PC-3 (cell line): ENCODE results near the gene COL25A1. TPM values are rescaled to one million over a fixed set of nuclear protein-coding genes. Genes with fewer than 3 reads are reported as not detected.

Experiments
- ATAC-seq: fragments of 200-7000 bp; cut with Tn5 transposase; 2 replicates; pipeline ENCODE4 v1.9.1; 2020; ENCODE audit warnings: mild to moderate bottlenecking, moderate library complexity
- BruUV-seq: library from RNA; stranded (reverse); fragments of 400-500 nt; replicated peaks from 2 replicates; lab custom pipeline; 2021; lab: Mats Ljungman, UMichigan
- CTCF ChIA-PET: fragments of 300-600 bp; sonication (Branson Sonifier 250); formaldehyde crosslinking; loops from one replicate; lab custom pipeline; 2022; ENCODE audit warnings: antibody characterized with exemption; lab: Charles Lee
- POLR2A ChIA-PET: fragments of 300-600 bp; sonication (Branson Sonifier 250); formaldehyde crosslinking; loops from one replicate; lab custom pipeline; 2022; ENCODE audit warnings: antibody characterized with exemption; ENCODE audit not compliant: unreplicated experiment; lab: Charles Lee
- DNase-seq: peaks from one replicate; pipeline ENCODE4 v3.0.0-alpha.2; 2015
- H2AFZ ChIP-seq: fragments of 300-600 bp; sonication (generic); 2 replicates; pipeline ENCODE4 v1.6.0; 2016; ENCODE audit warnings: antibody characterized with exemption, low read length
- H3F3A ChIP-seq: fragments of 300-600 bp; sonication (generic); one replicate; pipeline ENCODE4 v1.6.0; 2017; ENCODE audit warnings: antibody characterized with exemption, low read length, control low read depth, mild to moderate bottlenecking; ENCODE audit not compliant: unreplicated experiment
- H3K27ac ChIP-seq: fragments of 300-600 bp; sonication (generic); 2 replicates; pipeline ENCODE4 v1.5.1; 2016; ENCODE audit warnings: mild to moderate bottlenecking, low read length
- H3K27me3 ChIP-seq: fragments of 300-600 bp; sonication (generic); 2 replicates; pipeline ENCODE4 v1.6.1; 2016; ENCODE audit warnings: low read length, mixed read lengths
- H3K36me3 ChIP-seq: fragments of 300-600 bp; sonication (generic); 2 replicates; pipeline ENCODE4 v1.6.1; 2016; ENCODE audit warnings: low read depth, mixed run types, low read length, mixed read lengths
- H3K4me1 ChIP-seq: fragments of 300-600 bp; sonication (generic); 2 replicates; pipeline ENCODE4 v1.5.1; 2016; ENCODE audit warnings: low read length; ENCODE audit not compliant: insufficient read depth
- H3K4me2 ChIP-seq: fragments of 300-600 bp; sonication (generic); 2 replicates; pipeline ENCODE4 v1.6.0; 2016; ENCODE audit warnings: low read length
- H3K4me3 ChIP-seq: fragments of 300-600 bp; sonication (generic); 2 replicates; pipeline ENCODE4 v1.5.1; 2016; ENCODE audit warnings: mild to moderate bottlenecking, low read length, mixed read lengths
- H3K79me2 ChIP-seq: fragments of 300-600 bp; sonication (generic); 2 replicates; pipeline ENCODE4 v1.6.1; 2017; ENCODE audit warnings: low read length, mixed read lengths
- H3K9ac ChIP-seq: fragments of 300-600 bp; sonication (generic); 2 replicates; pipeline ENCODE4 v1.6.0; 2016; ENCODE audit warnings: mild to moderate bottlenecking, low read length
- H3K9me2 ChIP-seq: fragments of 300-600 bp; sonication (generic); replicated peaks from 2 replicates; pipeline ENCODE4 v1.6.1; 2016; ENCODE audit warnings: mixed run types, low read length, mixed read lengths
- H3K9me3 ChIP-seq: fragments of 300-600 bp; sonication (generic); 2 replicates; pipeline ENCODE4 v1.6.1; 2016; ENCODE audit warnings: low read length, mixed read lengths
- H4K20me1 ChIP-seq: fragments of 300-600 bp; sonication (generic); 2 replicates; pipeline ENCODE4 v1.6.1; 2016; ENCODE audit warnings: low read length, mixed read lengths
- CTCF ChIP-seq: fragments of 300-600 bp; sonication (generic); conservative IDR thresholded peaks from 2 replicates; pipeline ENCODE4 v1.5.1; 2017; ENCODE audit warnings: antibody characterized with exemption, low read depth, mild to moderate bottlenecking, low read length
- EZH2 ChIP-seq: fragments of 300-600 bp; sonication (generic); IDR thresholded peaks from one replicate; pipeline ENCODE4 v1.6.1; 2017; ENCODE audit warnings: antibody characterized with exemption, mild to moderate bottlenecking, low read length; ENCODE audit not compliant: unreplicated experiment
- EZH2phosphoT487 ChIP-seq: fragments of 300-600 bp; sonication (generic); IDR thresholded peaks from 2 replicates; pipeline ENCODE4 v1.6.1; 2018; ENCODE audit warnings: mild to moderate bottlenecking, antibody characterized with exemption, low read length, borderline replicate concordance
- intact Hi-C: fragments of 100-400 bp; cut with micrococcal nuclease; formaldehyde crosslinking; loops from 2 replicates; pipeline ENCODE4 v1.9.0; 2023
- total RNA-seq: library from RNA; depleted of rRNA; stranded (reverse); fragments of >200 nt; gene quantifications from 2 replicates; pipeline ENCODE4 v1.2.3, GENCODE V29; 2014

The COL25A1 gene
- total RNA-seq, 1 experiment from 2014 or later, result not detected

GRCh38 chr4:108979759-108980158 lies 322.7 kb downstream of the COL25A1 start:
- ATAC-seq (no peak), DNase-seq (no peak)
- intact Hi-C loops, result no loop called here
- Histone ChIP-seq H3K9ac (no peak overlapping the region), H3K9me3 (no peaks in the 10 kb centered on the region), H2AFZ (no peak overlapping the region), H3K27ac (no peak overlapping the region), H4K20me1 (no peaks in the 10 kb centered on the region), H3K79me2 (no peaks in the 10 kb centered on the region), H3K4me3 (no peak overlapping the region), H3K4me1 (no peaks in the 10 kb centered on the region), H3K27me3 (peaks cover 39% of the 10 kb centered on the region), H3K9me2 (no peaks in the 10 kb centered on the region), H3K4me2 (no peak overlapping the region), H3K36me3 (no peaks in the 10 kb centered on the region), H3F3A (no peaks in the 10 kb centered on the region)
- BruUV-seq, result no TSS peak
- POLR2A ChIA-PET, result no interaction called here
- CTCF ChIA-PET, result no interaction called here
- TF ChIP-seq EZH2phosphoT487 (no peak), CTCF (no peak), EZH2 (no peak)

- H3K27me3 ChIP-seq, result peaks cover 39% of the 10 kb centered on the region
- no peaks in the 10 kb centered on the region for H3F3A ChIP-seq
- no peak for TF ChIP-seq CTCF
- no peak for TF ChIP-seq EZH2
- no peak for TF ChIP-seq EZH2phosphoT487
- H3K9me3 ChIP-seq, result no peaks in the 10 kb centered on the region
- H3K9me2 ChIP-seq, result no peaks in the 10 kb centered on the region
- H3K79me2 ChIP-seq, result no peaks in the 10 kb centered on the region
- no peaks in the 10 kb centered on the region for H4K20me1 ChIP-seq
- intact Hi-C loops, result no loop called here
- H3K9ac ChIP-seq, result no peak overlapping the region
- ATAC-seq (no peak), DNase-seq (no peak)
- H3K4me3 ChIP-seq, result no peak overlapping the region
- no peak overlapping the region for H3K4me2 ChIP-seq
- CTCF ChIA-PET, result no interaction called here
- POLR2A ChIA-PET, result no interaction called here
- no TSS peak for BruUV-seq
- H3K4me1 ChIP-seq, result no peaks in the 10 kb centered on the region
- H3K27ac ChIP-seq, result no peak overlapping the region
- H2AFZ ChIP-seq, result no peak overlapping the region
- H3K36me3 ChIP-seq, result no peaks in the 10 kb centered on the region
Measured at GRCh38 chr4:108978066-108978465, 324.4 kb downstream of the COL25A1 start.

GRCh38 chr4:108972613-108973283 lies 329.7 kb downstream of the COL25A1 start:
- H2AFZ ChIP-seq, result no peak overlapping the region
- H3K4me1 ChIP-seq, result no peaks in the 10 kb centered on the region
- no peaks in the 10 kb centered on the region for H3K9me3 ChIP-seq
- no peak for TF ChIP-seq EZH2phosphoT487
- no peak for TF ChIP-seq CTCF
- TF ChIP-seq EZH2, result no peak
- no peak overlapping the region for H3K4me3 ChIP-seq
- ChIA-PET POLR2A (no interaction called here), CTCF (no interaction called here)
- no peaks in the 10 kb centered on the region for H3K9me2 ChIP-seq
- no peak overlapping the region for H3K27ac ChIP-seq
- intact Hi-C loops, result no loop called here
- no peaks in the 10 kb centered on the region for H3K36me3 ChIP-seq
- no peaks in the 10 kb centered on the region for H3F3A ChIP-seq
- no peaks in the 10 kb centered on the region for H3K79me2 ChIP-seq
- no peak overlapping the region for H3K4me2 ChIP-seq
- BruUV-seq, result no TSS peak
- DNase-seq (no peak), ATAC-seq (no peak)
- no peak overlapping the region for H3K9ac ChIP-seq
- no peaks in the 10 kb centered on the region for H4K20me1 ChIP-seq
- H3K27me3 ChIP-seq, result peaks cover 7% of the 10 kb centered on the region
